T-helper 9 cell (primary cell): ENCODE measurements around the gene TAF8.
A peak's percentile ranks its signal among the peaks of the same experiment; 100 is the strongest.

Experiments used
- DNase-seq: peaks from one replicate; pipeline ENCODE4 v3.0.0-alpha.2; 2020

The TAF8 gene

DNA sequence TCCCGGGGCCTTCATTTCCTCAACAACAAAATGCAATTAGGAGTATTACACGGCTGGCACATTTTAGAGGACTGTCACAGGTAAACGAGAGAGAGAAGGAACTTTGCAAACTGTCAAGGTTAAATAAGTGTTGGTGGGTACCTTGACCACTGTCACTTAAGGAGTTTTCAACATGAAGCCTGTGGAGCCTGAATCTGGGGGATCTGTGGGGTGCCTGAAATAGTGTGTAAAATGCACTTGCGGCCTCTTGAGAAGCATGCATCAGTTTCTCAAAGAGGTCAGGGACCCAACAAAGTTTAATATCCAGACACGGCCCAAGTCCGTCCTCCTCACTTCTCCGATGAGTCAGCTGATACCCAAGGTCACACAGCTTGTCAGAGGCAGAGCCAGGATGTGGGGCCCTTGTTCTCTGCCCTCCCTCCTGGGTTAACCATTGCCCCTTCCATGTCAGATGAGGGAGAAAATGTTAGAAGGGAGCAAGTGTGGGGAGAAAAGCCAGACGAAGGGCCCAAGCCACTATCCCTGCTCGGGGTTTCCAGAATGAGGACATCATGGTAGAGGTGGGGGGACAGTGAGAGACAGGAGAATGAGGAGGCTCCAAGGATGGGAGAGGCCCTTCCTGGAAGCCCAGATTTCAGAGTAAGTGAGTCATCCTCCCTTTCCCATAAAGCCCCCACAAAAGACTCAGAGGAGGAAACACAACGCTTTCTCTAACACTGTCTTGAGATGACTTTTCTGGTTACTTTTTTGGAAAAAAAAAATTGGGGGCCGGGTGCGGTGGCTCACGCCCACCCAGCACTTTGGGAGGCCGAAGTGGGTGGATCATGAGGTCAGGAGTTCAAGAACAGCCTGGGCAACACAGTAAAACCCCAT is 49.9 kb downstream of the TAF8 start:
- no peak for DNase-seq

DNA sequence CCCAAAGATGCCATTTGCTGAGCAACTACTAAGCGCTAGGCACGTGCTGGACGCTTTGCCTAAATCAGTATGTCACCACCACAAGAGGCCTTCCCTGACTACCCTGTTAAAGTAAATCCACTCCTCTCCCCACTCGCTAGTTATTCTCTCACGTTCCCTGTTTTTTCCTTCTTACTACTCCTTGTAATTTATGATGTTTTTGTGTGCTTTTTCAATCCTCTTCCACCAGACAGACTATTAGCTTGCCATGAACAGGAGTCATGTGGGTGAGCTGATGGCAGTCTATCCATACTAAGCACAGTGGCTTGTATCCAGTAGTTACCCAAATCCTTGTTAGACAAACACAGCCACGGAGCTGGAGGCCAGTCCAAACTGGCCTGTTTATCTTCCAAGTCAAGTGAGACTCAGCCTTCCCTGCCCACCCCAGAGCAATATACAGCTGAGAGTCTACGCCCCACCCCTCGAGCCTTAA is 50.9 kb downstream of the TAF8 start:
- no peak for DNase-seq

DNA sequence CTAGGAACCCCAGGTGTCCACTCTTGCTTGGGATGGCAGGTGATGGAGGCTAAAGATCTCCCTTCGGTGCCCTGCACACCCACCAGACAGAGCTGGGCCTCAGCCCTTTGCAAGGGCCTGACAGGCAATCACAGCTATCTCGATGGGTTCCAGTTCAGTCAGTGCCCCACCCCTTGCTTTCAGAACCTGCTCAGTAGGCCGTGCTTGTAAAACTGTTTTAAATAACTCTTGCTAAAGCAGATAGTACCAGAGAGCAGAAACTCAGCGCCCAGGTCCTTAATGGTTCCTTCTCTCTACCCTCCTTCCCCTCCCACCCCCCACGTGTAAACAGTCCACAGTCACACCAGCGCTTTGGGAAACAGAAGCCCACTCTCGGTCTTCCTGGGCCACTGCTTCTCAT is 52.9 kb downstream of the TAF8 start:
- DNase-seq = no peak

DNA sequence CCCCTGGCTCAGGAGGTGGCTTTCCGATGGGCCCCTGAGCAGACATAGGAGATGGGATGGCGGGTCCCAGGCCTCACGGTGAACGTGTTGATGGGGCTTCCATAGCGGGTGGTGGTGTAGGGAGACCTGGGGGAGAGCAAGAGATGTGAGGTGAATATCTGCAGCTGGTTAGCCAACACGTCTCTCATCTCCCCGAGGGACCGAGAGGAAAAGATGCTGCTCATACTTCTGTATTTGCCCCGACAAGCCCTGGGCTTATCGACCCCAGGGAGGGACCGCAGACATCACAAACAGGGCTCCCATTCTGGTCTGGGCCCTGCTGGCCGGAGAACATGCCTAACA is 53.4 kb downstream of the TAF8 start:
- DNase-seq = no peak

DNA sequence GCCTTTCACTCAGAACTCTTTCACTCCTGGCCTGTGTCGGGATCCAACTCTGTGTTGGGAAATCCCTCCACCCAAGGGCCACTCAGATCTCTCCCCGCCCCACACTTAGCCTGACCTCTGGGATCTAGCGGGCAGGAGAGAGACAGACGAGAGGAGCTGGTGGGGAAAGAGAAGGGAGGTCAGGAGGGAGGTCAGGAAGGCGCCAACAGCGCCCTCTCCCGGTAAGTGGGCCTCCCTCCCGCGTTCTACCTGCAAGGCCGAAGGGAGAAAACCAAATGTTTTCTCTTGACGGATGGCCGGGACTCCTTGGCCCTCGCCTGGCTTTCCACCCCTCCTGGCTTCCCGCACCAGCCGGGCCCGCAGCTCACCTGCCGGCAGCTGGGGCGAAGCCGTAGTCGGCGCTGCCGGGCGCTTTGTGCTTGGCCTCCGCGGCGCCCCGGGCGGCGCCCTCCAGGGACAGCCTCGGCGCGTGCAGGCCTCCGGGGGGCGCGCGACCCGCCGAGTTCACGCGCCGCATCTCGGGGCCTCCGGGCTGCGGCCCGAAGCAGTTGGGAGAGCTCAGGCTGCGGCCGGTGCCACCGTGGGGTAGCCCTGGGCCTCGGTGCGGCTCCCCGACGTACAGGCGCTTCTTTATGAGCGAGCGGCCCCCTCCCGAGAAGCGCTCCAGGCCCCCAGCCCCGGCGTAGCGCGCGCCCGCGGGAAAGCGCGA is 53.9 kb downstream of the TAF8 start:
- peak; percentile 57 for DNase-seq

DNA sequence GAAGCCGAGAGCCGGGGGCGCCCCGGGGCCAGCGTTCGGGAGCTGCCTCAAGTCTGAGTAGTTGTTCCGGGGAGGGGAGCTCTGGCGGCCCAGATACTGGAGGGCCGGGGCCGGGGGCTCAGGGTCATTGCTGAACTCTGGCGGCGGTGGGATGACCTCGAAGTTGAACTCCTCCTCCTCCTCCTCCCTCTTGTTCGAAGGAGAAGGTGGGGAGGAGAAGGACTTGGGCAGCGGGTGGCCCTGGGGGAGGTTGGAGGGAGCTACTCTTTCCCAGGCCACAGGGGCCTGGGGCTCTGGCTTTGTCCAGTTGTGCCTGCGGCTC is 54.4 kb downstream of the TAF8 start:
- no peak for DNase-seq

DNA sequence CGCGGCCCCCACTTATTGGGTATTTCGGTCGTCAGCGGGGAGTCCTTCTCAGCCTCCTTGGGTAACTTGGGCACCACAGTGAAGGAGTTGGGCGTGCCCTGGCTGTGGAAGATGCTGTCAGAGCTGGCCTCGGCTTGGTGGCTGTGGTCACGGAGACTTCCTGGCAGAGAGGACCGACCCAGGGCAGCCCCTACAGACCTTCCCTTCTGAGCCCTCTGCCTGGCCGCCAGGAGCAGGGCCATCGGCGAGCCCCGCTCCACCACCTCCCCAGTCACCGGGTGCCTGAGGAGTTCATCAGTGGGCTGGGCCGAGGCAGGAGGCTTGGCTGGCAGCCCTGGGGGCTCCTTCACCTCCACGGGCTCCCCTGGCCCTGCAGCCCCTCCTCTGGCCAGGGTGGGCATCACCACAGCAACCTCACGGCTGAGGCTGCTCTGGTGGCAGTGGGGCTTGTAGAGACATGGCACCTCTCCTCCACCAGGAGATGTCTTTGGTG is 54.9 kb downstream of the TAF8 start:
- DNase-seq = no peak

DNA sequence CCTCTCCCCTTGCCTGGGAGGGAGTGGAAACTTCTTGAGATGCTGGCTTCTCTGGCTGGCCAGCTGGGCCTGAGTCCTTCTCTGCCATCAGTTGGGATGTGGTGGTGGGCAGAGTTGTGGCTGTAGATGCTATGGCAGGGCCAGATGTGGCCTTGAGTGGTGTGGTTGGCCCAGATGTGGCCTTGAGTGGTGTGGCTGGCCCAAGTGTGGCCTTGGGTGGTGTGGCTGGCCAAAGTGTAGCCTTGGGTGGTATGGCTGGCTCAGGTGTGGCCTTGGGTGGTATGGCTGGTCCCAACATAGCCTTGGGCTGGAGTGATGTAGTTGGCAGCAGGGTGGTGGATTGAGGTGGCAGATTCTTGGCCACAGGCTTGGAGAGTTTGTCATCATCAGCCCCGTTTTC is 55.4 kb downstream of the TAF8 start:
- no peak for DNase-seq

DNA sequence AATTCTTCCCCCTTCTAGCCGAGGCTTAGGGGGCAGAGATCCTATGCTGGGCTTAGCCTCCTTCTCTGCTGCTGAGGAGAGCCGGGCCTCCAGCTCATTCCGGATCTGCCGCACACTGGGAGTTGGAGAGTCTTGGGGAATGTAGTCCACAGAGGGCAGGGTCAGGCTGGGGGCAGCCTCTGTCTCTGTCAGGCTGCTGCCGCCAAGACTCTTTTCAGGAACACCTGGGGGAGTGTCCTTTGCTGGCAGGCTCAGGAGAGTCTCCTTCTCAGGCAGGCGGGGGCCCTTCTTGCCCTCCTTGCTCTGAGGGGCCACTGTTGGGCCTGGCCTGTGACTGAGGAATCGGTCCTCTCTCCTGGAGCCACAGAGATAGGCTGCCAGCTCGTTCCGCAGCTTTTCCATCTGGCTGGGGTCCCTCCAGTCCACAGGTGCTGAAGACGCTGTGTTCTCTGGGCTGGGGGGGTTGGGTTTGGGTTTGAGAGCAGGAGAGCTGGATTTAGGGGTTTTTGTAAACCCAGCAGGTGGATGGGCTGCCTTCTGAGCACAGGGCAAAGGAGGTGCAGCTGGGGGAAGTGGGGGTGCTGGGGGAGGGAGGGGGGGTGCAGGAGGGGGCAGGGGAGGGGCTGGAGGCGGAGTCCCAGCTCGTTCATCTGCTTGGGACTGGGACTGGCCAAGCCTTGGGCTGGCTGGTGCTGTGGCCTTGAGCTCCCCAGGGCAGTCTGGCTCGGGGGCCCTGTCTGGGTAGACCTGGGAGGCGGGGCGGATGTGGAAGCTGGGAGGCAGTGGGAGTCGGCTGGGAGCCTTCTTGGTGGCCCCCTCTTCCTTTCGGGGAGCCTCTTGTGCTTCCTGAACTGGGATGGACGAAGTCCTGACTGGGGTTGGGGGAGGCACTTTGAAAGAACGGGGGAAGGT is 56.0 kb downstream of the TAF8 start:
- DNase-seq = no peak

DNA sequence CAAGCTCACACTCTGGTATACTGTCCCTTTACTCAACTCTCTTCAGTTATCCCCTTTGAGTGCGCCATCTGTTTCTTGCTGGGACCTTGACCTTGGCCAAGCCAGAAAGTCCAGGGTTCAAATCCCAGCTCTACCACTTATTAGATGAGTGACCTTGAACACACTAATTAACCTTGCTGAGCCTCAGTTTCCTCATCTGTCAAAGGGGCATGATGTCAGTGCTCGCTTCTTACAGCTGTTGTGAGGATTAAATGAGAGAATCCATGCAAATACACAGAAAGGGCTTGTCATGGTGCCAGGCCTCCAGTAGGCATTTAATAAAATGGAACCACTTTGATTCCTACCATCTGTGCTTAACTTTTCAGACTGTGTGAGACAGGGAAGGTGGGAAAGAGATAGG is 57.7 kb downstream of the TAF8 start:
- DNase-seq = no peak

DNA sequence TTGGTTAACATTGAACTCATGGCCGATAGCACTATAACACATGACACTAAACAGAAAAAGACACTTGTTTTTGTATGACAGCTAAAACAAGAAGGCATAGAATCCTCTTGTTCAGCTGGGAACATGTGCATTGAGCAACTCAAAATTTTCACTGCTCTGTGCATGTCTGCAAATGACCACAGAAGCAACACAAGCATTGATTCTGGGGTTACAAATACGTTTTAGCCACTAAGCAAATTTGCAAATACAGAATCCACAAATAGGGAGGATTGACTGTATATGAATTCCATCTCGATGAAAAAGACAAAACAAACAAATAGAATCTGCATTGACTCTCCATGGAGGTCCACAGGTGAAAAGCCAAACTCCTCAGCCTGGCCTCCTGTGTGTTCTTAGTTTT is 60.4 kb downstream of the TAF8 start:
- DNase-seq = no peak

DNA sequence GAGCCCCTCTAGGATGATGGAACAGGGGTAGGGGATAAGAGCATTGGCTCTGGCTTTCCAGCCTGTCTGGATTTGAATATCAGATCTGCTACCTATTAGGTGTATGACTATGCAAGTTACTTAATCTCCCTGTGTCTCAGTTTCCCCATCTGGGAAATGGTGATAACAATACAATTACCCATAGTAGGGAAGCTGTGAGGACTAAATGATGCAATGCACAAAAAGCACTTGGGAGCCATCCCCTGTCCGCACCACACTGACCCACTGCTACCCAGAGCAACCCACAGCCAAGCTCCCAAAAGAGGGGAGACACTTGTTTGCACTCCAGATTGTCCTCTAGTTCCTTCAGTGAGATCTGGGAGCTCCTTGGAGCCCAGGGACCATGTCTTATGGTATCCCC is 62.0 kb downstream of the TAF8 start:
- no peak for DNase-seq

DNA sequence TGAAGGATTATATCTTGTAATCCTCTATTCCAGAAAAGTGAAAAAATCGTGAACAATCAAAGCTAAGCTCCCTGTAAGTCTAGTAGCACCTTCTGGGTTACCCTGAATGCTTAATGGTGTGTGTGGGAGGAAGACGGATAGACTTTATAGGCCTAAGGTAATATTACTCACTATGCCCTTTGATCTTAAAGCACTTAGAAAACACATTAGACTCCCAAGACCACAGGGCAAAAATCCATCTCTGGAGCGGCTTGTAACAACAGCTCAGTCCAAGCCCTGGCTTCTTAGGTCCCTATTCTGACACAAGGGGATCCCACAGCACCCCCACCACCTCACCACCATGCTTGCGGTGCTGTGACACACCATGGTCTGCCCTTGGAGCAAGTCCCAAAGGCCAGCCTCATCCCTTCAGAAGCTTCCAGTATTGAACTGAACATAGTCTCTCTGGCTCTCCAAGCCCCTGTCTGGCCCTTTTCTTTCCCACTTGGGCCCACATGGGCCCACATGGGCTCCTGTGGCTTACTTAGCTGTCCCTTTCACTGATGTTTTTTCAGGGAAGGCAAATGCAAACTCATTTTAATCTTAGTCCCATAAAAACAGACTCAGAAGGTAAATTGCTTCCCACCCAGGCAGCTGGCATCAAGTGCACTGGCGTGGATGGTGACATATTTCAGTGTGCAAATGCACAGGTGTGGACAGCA is 63.8 kb downstream of the TAF8 start:
- DNase-seq = no peak

DNA sequence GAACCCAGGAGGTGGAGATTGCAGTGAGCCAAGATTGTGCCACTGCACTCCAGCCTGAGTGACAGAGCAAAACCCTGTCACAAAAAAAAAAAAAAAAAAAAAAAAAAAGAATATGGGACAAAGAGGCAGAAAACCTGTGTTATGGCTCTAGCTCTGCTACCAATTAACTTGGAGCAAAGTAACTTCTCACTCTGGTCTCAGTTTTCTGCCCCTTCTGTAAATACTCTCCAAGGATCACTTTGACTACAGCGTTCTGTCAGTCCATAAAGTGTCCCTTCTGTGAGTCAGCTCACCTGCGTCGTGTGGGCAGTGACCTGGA is 67.5 kb downstream of the TAF8 start:
- DNase-seq = no peak

DNA sequence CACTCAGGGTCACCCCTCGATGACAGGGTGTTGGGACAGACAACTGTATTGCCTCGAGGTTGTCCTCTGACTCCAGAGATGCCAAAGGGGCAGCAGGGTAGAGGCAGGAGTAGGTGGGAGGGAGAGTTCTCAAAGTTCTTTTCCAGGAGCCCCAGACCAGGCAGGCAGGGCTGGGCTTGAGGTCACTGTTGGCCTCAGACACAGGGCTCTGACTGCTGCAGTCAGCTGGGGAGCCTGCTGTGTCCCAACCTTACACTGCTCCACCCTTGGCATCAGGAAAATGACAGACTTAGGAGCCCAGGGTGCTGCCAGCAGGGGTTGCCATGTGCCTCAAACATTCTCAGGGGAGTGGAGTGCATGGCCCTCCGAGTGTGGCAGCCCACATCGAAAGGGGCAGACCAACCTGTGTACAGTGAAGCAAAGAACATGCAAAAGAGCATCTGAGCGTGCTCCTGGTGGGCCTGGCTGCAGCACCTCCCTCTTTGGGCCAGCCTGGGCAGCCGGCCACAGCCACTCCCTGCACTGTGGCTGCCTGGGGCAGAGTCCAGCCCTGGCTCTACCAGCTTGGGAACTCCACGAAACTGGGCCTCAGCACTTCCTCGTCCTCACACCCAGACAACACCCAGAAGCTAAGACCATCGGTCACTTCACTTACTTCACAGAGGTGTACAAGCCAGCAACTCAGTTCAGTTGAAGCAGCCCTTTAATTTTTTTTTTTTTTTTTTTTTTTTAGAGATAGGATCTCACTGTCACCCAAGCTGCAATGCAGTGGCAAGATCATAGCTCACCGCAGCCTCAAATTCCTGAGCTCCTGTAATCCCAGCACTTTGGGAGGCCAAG is 68.1 kb downstream of the TAF8 start:
- DNase-seq = no peak

DNA sequence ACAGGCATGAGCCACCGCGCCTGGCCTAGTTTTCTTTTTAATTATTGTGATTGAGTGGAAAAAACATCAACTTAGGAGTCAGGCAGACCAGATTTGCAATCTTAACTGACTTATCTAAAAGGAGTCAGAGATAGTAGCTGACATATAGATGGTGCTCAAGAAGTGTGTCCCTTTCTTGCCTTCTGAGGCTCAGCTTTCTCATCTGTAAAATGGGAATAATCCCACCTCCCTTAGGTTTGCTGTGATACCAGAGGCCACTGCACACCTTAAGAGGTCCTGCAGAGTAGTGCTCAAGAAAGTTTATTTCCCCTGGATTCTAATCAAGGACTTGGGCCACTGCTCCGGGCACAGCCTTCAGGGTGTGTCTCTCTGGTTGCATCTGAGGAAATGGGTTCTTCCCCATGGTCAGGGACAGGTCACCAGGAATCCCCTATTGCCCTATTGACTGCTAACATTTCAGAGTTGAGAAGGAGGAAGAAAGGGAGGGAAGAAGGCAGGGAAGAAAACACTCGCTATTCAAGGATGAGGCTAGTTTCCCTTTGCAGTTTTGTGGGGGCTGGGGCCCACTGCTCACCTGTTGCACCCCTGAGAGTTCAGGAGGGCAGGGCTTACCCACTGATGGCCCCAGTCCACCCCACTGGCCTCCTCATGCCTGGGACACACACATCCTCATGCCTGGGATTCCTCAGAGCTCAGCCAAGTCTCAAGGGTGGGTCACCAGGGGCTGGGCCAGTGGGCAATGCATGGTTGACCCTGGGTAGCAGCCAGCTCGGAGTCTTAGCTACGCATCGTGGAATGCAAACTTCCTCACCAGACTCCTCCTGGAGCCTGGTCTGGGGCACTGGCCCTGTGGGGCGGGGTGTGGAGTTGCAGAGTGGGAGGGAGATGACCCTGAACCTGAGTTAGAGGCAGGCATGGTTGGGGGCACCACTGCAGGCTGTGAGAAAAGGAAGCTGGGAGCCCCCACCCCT is 70.9 kb downstream of the TAF8 start:
- no peak for DNase-seq

DNA sequence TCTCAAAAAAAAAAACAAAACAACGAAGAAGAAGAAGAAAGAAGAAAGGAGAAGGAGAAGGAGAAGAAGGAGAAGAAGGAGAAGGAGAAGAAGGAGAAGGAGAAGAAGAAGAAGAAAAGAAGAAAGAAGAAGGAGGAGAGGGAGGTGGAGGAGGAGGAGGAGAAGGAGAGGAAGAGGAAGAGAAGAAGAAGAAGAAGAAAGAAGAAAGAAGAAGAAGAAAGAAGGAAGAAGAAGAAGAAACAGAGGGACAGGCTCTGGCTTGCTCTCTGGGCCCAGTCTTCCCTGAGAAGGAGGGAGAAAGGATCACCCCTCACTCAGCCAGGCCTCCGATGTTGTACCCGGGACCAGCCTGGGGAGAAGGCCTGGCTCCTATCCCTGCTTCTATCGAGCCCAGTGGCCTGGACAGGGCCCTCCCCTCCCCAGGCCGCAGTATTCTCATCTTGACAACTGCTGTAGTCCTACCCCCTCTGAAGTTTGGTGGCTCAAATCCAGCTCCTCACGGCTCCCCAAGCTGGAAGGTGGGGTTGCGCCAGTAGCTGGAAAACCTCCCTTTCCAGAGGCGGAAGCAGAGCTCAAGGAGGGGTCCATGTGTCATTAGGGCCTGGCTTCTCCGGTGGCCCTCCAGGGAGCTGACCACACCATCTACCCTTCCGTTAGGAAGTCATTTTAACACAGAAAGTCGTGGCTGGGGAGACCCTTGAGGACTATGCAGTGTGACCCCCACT is 73.2 kb downstream of the TAF8 start:
- DNase-seq = no peak

DNA sequence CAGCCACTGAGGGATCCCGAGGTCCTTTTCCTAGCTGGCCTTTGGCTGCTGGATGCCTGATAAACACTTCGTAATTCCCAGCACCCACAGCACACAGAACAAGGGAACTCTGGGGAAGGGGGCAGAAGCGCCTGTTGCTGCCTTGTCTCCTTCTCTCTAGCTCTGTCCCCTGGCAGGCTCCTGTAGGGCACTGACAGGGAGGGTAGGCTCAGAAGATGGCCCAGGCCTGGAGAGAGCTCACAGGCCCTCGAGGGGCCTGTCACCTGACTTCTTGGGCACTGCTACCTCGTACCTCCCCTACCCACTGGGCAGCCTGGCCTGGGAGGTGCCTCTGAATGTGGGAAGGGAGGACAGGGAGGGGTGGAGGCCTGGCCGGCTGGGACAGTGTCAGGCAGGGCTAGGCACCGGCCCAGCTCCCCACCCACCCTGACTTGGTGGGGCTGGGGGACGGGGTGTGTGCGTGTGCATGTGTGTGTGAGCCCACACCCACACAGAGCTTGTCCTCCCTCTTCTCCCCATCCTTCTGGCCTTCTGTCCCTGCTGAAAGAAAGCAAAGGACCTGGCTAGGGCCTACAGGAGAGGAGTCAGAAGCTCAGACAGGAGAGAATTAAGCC is 74.0 kb downstream of the TAF8 start:
- DNase-seq = no peak

DNA sequence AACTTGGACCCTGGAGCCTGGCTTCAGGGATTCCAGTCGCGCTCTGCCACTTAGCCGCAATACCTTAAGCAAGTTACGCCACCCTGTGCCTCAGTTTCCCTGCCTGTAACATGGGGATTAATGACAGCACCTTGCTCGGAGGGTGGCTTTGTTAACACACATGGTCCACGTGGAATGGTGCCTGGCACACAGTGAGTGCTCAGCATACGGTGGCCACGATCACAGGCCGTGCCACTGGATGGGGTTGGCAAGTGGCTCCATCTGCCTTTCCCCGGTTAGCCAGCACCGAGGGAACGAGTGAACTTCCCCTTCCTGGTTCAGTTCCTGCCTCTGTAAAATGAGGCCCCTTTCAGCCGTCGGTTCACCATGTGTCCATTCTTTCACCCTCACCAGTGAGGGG is 74.9 kb downstream of the TAF8 start:
- no peak for DNase-seq
